ENCODE data around the gene NANOS2.
A peak's percentile ranks its signal among the peaks of the same experiment; 100 is the strongest.
"Not testable (repeated sequence)": the region's sequence is repeated elsewhere in the genome, so short reads cannot be mapped to it uniquely, and the experiment has no call there.

NANOS2 gene

GRCh38 chr19:45899253-45899652, 15.3 kb downstream of the NANOS2 start:
- Histone ChIP-seq H3K23ac (ENCODE audit: low read length) (no peak overlapping the region), H2BK5ac (ENCODE audit: low read depth, low read length, poor library complexity) (no peak overlapping the region), H3K27me3 (ENCODE audit: insufficient read depth, low read length) (no peaks in the 10 kb centered on the region), H2AK5ac (ENCODE audit: low read length) (no peak overlapping the region), H2AFZ (ENCODE audit: insufficient read depth, low read length, poor library complexity) (no peak overlapping the region), H2BK120ac (ENCODE audit: insufficient read depth, low read length, poor library complexity) (no peak overlapping the region), H3K4me3 (ENCODE audit: low read depth, low read length) (no peak overlapping the region), H3K9me3 (ENCODE audit: insufficient read depth, low read depth, low read length) (no peaks in the 10 kb centered on the region), H3K9ac (ENCODE audit: low read length) (no peak overlapping the region), H3K79me2 (ENCODE audit: control insufficient read depth, insufficient read depth, low read length, poor library complexity) (peaks cover 5% of the 10 kb centered on the region), H3K4me1 (ENCODE audit: control insufficient read depth in 1 of 2, insufficient read depth in 2 of 2, low read length in 2 of 2) (peaks cover 5 to 6% of the 10 kb centered on the region in 2 experiments), H3K14ac (ENCODE audit: low read length) (no peak overlapping the region), H3K18ac (ENCODE audit: low read length) (no peak overlapping the region), H3K27ac (ENCODE audit: low read depth, low read length) (no peak overlapping the region), H4K12ac (ENCODE audit: low read depth, low read length) (no peak overlapping the region), H2BK12ac (ENCODE audit: low read length) (no peak overlapping the region), H3K4me2 (ENCODE audit: low read length) (no peak overlapping the region), H3K36me3 (ENCODE audit: control insufficient read depth in 1 of 2, insufficient read depth in 2 of 2, low read length in 2 of 2) (peaks cover 24 to 31% of the 10 kb centered on the region in 2 experiments), H3K79me1 (ENCODE audit: low read length) (peaks cover 7% of the 10 kb centered on the region), H4K8ac (ENCODE audit: low read depth, low read length) (no peak overlapping the region), H4K91ac (ENCODE audit: low read depth, low read length) (no peak overlapping the region), H3K4ac (ENCODE audit: low read depth, low read length) (no peak overlapping the region)
- DNase-seq, result no peak
- WGBS (ENCODE audit: extremely low coverage, insufficient coverage, insufficient read length), result no CpG with 5 or more reads among the region's 7 CpGs

- Histone ChIP-seq H2BK12ac (ENCODE audit: low read length) (no peak overlapping the region), H4K12ac (ENCODE audit: low read depth, low read length) (no peak overlapping the region), H3K4me3 (ENCODE audit: low read depth, low read length) (no peak overlapping the region), H3K9me3 (ENCODE audit: insufficient read depth, low read depth, low read length) (no peaks in the 10 kb centered on the region), H3K18ac (ENCODE audit: low read length) (no peak overlapping the region), H3K4me2 (ENCODE audit: low read length) (no peak overlapping the region), H3K4me1 (ENCODE audit: control insufficient read depth in 1 of 2, insufficient read depth in 2 of 2, low read length in 2 of 2) (peaks cover 0 to 3% of the 10 kb centered on the region in 2 experiments), H2AFZ (ENCODE audit: insufficient read depth, low read length, poor library complexity) (no peak overlapping the region), H3K4ac (ENCODE audit: low read depth, low read length) (no peak overlapping the region), H3K27me3 (ENCODE audit: insufficient read depth, low read length) (no peaks in the 10 kb centered on the region), H3K23ac (ENCODE audit: low read length) (no peak overlapping the region), H4K91ac (ENCODE audit: low read depth, low read length) (no peak overlapping the region), H3K79me1 (ENCODE audit: low read length) (peaks cover 6% of the 10 kb centered on the region), H2BK120ac (ENCODE audit: insufficient read depth, low read length, poor library complexity) (no peak overlapping the region), H2BK5ac (ENCODE audit: low read depth, low read length, poor library complexity) (no peak overlapping the region), H3K27ac (ENCODE audit: low read depth, low read length) (no peak overlapping the region), H3K9ac (ENCODE audit: low read length) (no peak overlapping the region), H3K36me3 (ENCODE audit: control insufficient read depth in 1 of 2, insufficient read depth in 2 of 2, low read length in 2 of 2) (peaks cover 25 to 32% of the 10 kb centered on the region in 2 experiments), H2AK5ac (ENCODE audit: low read length) (no peak overlapping the region), H4K8ac (ENCODE audit: low read depth, low read length) (no peak overlapping the region), H3K14ac (ENCODE audit: low read length) (no peak overlapping the region), H3K79me2 (ENCODE audit: control insufficient read depth, insufficient read depth, low read length, poor library complexity) (peaks cover 5% of the 10 kb centered on the region)
- peak in 1 of 2 donors; percentile 14 for DNase-seq
- WGBS (ENCODE audit: extremely low coverage, insufficient coverage, insufficient read length), result no CpG with 5 or more reads among the region's 8 CpGs
Observed at GRCh38 chr19:45897261-45897812, 17.2 kb downstream of the NANOS2 start.

GRCh38 chr19:45895983-45896599, 18.5 kb downstream of the NANOS2 start:
- not testable (repeated sequence) for H3K4ac ChIP-seq (ENCODE audit: low read depth, low read length); H3K4me1 ChIP-seq (ENCODE audit: control insufficient read depth in 1 of 2, insufficient read depth in 2 of 2, low read length in 2 of 2); H4K8ac ChIP-seq (ENCODE audit: low read depth, low read length); H2AFZ ChIP-seq (ENCODE audit: insufficient read depth, low read length, poor library complexity); H3K79me2 ChIP-seq (ENCODE audit: control insufficient read depth, insufficient read depth, low read length, poor library complexity); H3K14ac ChIP-seq (ENCODE audit: low read length); H4K91ac ChIP-seq (ENCODE audit: low read depth, low read length); DNase-seq; H4K12ac ChIP-seq (ENCODE audit: low read depth, low read length); H3K18ac ChIP-seq (ENCODE audit: low read length); H3K9me3 ChIP-seq (ENCODE audit: insufficient read depth, low read depth, low read length); H3K4me2 ChIP-seq (ENCODE audit: low read length); H2BK120ac ChIP-seq (ENCODE audit: insufficient read depth, low read length, poor library complexity); H2AK5ac ChIP-seq (ENCODE audit: low read length); H2BK5ac ChIP-seq (ENCODE audit: low read depth, low read length, poor library complexity); H3K27ac ChIP-seq (ENCODE audit: low read depth, low read length); H2BK12ac ChIP-seq (ENCODE audit: low read length); H3K27me3 ChIP-seq (ENCODE audit: insufficient read depth, low read length); H3K9ac ChIP-seq (ENCODE audit: low read length); H3K79me1 ChIP-seq (ENCODE audit: low read length); H3K23ac ChIP-seq (ENCODE audit: low read length)
- peaks cover 26 to 36% of the 10 kb centered on the region in 2 experiments for H3K36me3 ChIP-seq (ENCODE audit: control insufficient read depth in 1 of 2, insufficient read depth in 2 of 2, low read length in 2 of 2)
- peak overlapping the region; percentile 53 for H3K4me3 ChIP-seq (ENCODE audit: low read depth, low read length)
- WGBS (ENCODE audit: extremely low coverage, insufficient coverage, insufficient read length), result no CpG with 5 or more reads among the region's 12 CpGs

GRCh38 chr19:45895519-45895972, 19.0 kb downstream of the NANOS2 start:
- Histone ChIP-seq H3K14ac (ENCODE audit: low read length) (no peak overlapping the region), H4K8ac (ENCODE audit: low read depth, low read length) (no peak overlapping the region), H3K4me1 (ENCODE audit: control insufficient read depth in 1 of 2, insufficient read depth in 2 of 2, low read length in 2 of 2) (no peaks in the 10 kb centered on the region), H3K4me3 (ENCODE audit: low read depth, low read length) (peak overlapping the region; percentile 56), H4K12ac (ENCODE audit: low read depth, low read length) (no peak overlapping the region), H3K9me3 (ENCODE audit: insufficient read depth, low read depth, low read length) (no peaks in the 10 kb centered on the region), H3K27me3 (ENCODE audit: insufficient read depth, low read length) (no peaks in the 10 kb centered on the region), H2BK12ac (ENCODE audit: low read length) (no peak overlapping the region), H3K36me3 (ENCODE audit: control insufficient read depth in 1 of 2, insufficient read depth in 2 of 2, low read length in 2 of 2) (peaks cover 27 to 37% of the 10 kb centered on the region in 2 experiments), H3K27ac (ENCODE audit: low read depth, low read length) (no peak overlapping the region), H3K9ac (ENCODE audit: low read length) (peak overlapping the region; percentile 69), H3K79me2 (ENCODE audit: control insufficient read depth, insufficient read depth, low read length, poor library complexity) (no peaks in the 10 kb centered on the region), H4K91ac (ENCODE audit: low read depth, low read length) (no peak overlapping the region), H2AK5ac (ENCODE audit: low read length) (no peak overlapping the region), H3K4ac (ENCODE audit: low read depth, low read length) (no peak overlapping the region), H3K4me2 (ENCODE audit: low read length) (no peak overlapping the region), H3K23ac (ENCODE audit: low read length) (no peak overlapping the region), H3K18ac (ENCODE audit: low read length) (no peak overlapping the region), H2BK5ac (ENCODE audit: low read depth, low read length, poor library complexity) (no peak overlapping the region), H2BK120ac (ENCODE audit: insufficient read depth, low read length, poor library complexity) (no peak overlapping the region), H2AFZ (ENCODE audit: insufficient read depth, low read length, poor library complexity) (no peak overlapping the region), H3K79me1 (ENCODE audit: low read length) (no peaks in the 10 kb centered on the region)
- no peak for DNase-seq
- WGBS (ENCODE audit: extremely low coverage, insufficient coverage, insufficient read length), result no CpG with 5 or more reads among the region's 9 CpGs
